HG03575 (cell line): Measurements from ENCODE around the gene KIF1A.
"Not testable (repeated sequence)": the region's sequence is repeated elsewhere in the genome, so short reads cannot be mapped to it uniquely, and the experiment has no call there.

Source experiments
- ATAC-seq: cut with Tn5 transposase; IDR thresholded peaks from one replicate; pipeline ENCODE4 v1.9.1; 2021; ENCODE audit not compliant: unreplicated experiment, insufficient number of reproducible peaks, low FRiP score; ENCODE audit errors: extremely low read depth

The KIF1A gene

GRCh38 chr2:240701091-240701735 is 118.8 kb downstream of the KIF1A start:
- no peak for ATAC-seq

- not testable (repeated sequence) for ATAC-seq
Observed at GRCh38 chr2:240700616-240701015, 119.4 kb downstream of the KIF1A start.

- not testable (repeated sequence) for ATAC-seq
Observed at GRCh38 chr2:240699835-240700234, 120.2 kb downstream of the KIF1A start.

GRCh38 chr2:240698852-240699561 is 121.0 kb downstream of the KIF1A start:
- ATAC-seq, result not testable (repeated sequence)

- not testable (repeated sequence) for ATAC-seq
Observed at GRCh38 chr2:240696469-240696868, 123.5 kb downstream of the KIF1A start.

GRCh38 chr2:240695593-240695992 is 124.4 kb downstream of the KIF1A start:
- ATAC-seq, result not testable (repeated sequence)

GRCh38 chr2:240694304-240694703 is 125.7 kb downstream of the KIF1A start:
- ATAC-seq, result not testable (repeated sequence)

GRCh38 chr2:240692583-240693561 is 127.1 kb downstream of the KIF1A start:
- not testable (repeated sequence) for ATAC-seq

- ATAC-seq, result not testable (repeated sequence)
Observed at GRCh38 chr2:240691631-240692420, 128.2 kb downstream of the KIF1A start, which contains the start of gene AQP12A. AQP12A (plus strand) TSS chr2:240691866; CDS start chr2:240691914, 48 bp downstream.

- ATAC-seq, result not testable (repeated sequence)
Observed at GRCh38 chr2:240691075-240691427, 129.0 kb downstream of the KIF1A start.

- ATAC-seq, result not testable (repeated sequence)
Observed at GRCh38 chr2:240690421-240691074, 129.5 kb downstream of the KIF1A start.

GRCh38 chr2:240689975-240690374 is 130.0 kb downstream of the KIF1A start:
- no peak for ATAC-seq

- no peak for ATAC-seq
Observed at GRCh38 chr2:240688553-240688919, 131.5 kb downstream of the KIF1A start.

GRCh38 chr2:240687741-240688552 is 132.1 kb downstream of the KIF1A start:
- ATAC-seq, result no peak

GRCh38 chr2:240687045-240687740 is 132.8 kb downstream of the KIF1A start:
- ATAC-seq, result no peak

GRCh38 chr2:240686460-240686859 is 133.6 kb downstream of the KIF1A start:
- ATAC-seq, result no peak
